Stomach (tissue), 4 donors: ENCODE results near the gene KIAA1671.

ENCODE experiments used
- EP300 ChIP-seq: sonication (generic); formaldehyde crosslinking; IDR thresholded peaks from one replicate; pipeline ENCODE4 v1.6.1; 2017; ENCODE audit warnings: antibody characterized with exemption
- TF ChIP-seq, protein P1 (sequence below), 7 experiments: fragments of 450-650 bp in 4 of 7; fragments of 200-600 bp in 3 of 7; sonication (generic) in 3 of 7; IDR thresholded peaks; one replicate each; pipeline ENCODE4 v1.5.1; 2016 to 2019; ENCODE audit warnings: antibody characterized with exemption in 7 of 7, control low read depth in 2 of 7, mild to moderate bottlenecking in 1 of 7

DNA sequence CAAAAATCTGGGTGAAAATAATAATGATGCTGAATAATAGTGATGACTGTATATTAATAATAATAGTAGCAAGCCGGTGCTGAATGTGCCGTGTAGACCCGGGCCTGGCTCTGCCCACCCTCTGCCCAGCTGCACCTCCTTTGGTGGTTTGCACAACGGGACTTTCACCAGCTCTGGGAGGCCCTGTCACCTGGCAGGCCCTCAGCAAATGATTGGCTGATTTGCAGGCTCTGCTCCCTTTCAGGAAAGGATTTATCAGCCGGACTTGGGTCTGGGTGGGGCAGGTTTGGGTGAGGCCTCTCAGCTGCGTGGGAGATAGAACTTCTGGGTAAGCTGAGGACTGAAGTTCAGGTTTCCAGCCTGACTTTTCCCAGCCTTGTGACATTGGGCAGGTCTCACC is 21.4 kb downstream of the KIAA1671 start:
- TF ChIP-seq, protein P1, sequence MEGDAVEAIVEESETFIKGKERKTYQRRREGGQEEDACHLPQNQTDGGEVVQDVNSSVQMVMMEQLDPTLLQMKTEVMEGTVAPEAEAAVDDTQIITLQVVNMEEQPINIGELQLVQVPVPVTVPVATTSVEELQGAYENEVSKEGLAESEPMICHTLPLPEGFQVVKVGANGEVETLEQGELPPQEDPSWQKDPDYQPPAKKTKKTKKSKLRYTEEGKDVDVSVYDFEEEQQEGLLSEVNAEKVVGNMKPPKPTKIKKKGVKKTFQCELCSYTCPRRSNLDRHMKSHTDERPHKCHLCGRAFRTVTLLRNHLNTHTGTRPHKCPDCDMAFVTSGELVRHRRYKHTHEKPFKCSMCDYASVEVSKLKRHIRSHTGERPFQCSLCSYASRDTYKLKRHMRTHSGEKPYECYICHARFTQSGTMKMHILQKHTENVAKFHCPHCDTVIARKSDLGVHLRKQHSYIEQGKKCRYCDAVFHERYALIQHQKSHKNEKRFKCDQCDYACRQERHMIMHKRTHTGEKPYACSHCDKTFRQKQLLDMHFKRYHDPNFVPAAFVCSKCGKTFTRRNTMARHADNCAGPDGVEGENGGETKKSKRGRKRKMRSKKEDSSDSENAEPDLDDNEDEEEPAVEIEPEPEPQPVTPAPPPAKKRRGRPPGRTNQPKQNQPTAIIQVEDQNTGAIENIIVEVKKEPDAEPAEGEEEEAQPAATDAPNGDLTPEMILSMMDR (IDR thresholded peaks at IDR 0.05) = no peak
- TF ChIP-seq EP300 = no peak
